HepG2 (cell line): ENCODE data around the gene TTBK1. TPM values are rescaled to one million over a fixed set of nuclear protein-coding genes. Genes with fewer than 3 reads are reported as not detected.

ENCODE experiments used
- CEBPB ChIP-seq: IDR thresholded peaks from 2 replicates; pipeline ENCODE4 v1.6.1; 2011; ENCODE audit warnings: low read depth, low read length, improper control_type of control experiment, borderline replicate concordance
- DMAP1 ChIP-seq: IDR thresholded peaks from 2 replicates; pipeline ENCODE4 v1.6.1; 2016
- FOXJ3 ChIP-seq: sonication (generic); formaldehyde crosslinking; IDR thresholded peaks from 2 replicates; pipeline ENCODE4 v1.4.0; 2020; ENCODE audit warnings: missing genetic modification reagents, mild to moderate bottlenecking, borderline replicate concordance
- FOXK2 ChIP-seq: fragments of 450-650 bp; IDR thresholded peaks from 2 replicates; pipeline ENCODE4 v1.6.1; 2016
- GPN1 ChIP-seq: sonication (generic); formaldehyde crosslinking; IDR thresholded peaks from 2 replicates; pipeline ENCODE4 v1.5.1; 2020; ENCODE audit warnings: missing genetic modification reagents, borderline replicate concordance
- HNF1A ChIP-seq, 2 experiments: sonication (generic) in 1 of 2; formaldehyde crosslinking in 1 of 2; IDR thresholded peaks; 2 replicates each; pipeline versions ENCODE4 v1.4.0 to v1.6.1; 2016 to 2020; ENCODE audit warnings: borderline replicate concordance in 1 of 2, low read depth in 1 of 2, mild to moderate bottlenecking in 1 of 2, missing genetic modification reagents in 1 of 2
- HNRNPH1 ChIP-seq: fragments of 200-400 bp; formaldehyde crosslinking; optimal IDR thresholded peaks from 2 replicates; pipeline ENCODE3; 2017; ENCODE audit warnings: mild to moderate bottlenecking, low read depth, low read length
- KLF13 ChIP-seq: sonication (generic); formaldehyde crosslinking; IDR thresholded peaks from 2 replicates; pipeline ENCODE4 v1.4.0; 2020; ENCODE audit warnings: mild to moderate bottlenecking, missing genetic modification reagents
- LCORL ChIP-seq, 2 experiments: fragments of 450-650 bp in 1 of 2; sonication (generic) in 1 of 2; formaldehyde crosslinking in 1 of 2; IDR thresholded peaks; 2 replicates each; pipeline versions ENCODE4 v1.5.0 to v1.6.1; 2017 to 2020; ENCODE audit warnings: antibody characterized with exemption in 1 of 2, missing genetic modification reagents in 1 of 2
- NFE2L1 ChIP-seq: sonication (generic); formaldehyde crosslinking; IDR thresholded peaks from 2 replicates; pipeline ENCODE4 v1.4.0; 2020; ENCODE audit warnings: missing genetic modification reagents, mild to moderate bottlenecking, borderline replicate concordance
- NR2F1 ChIP-seq, 2 experiments: fragments of 450-650 bp in 1 of 2; formaldehyde crosslinking in 1 of 2; IDR thresholded peaks; 2 replicates each; pipeline versions ENCODE4 v1.5.0 to v1.6.1; 2016 to 2020; ENCODE audit warnings: mild to moderate bottlenecking in 1 of 2, missing compliant biosample characterization in 1 of 2, missing genetic modification reagents in 1 of 2, moderate library complexity in 1 of 2
- PCBP1 ChIP-seq: fragments of 200-400 bp; formaldehyde crosslinking; IDR thresholded peaks from 2 replicates; pipeline ENCODE4 v1.6.1; 2017; ENCODE audit warnings: mild to moderate bottlenecking, low read depth, low read length, borderline replicate concordance
- SIX4 ChIP-seq: sonication (generic); formaldehyde crosslinking; IDR thresholded peaks from 2 replicates; pipeline ENCODE4 v1.4.0; 2020; ENCODE audit warnings: missing genetic modification reagents
- SOX5 ChIP-seq: IDR thresholded peaks from 2 replicates; pipeline ENCODE4 v1.6.1; 2016; ENCODE audit warnings: borderline replicate concordance
- SRSF9 ChIP-seq: fragments of 200-400 bp; formaldehyde crosslinking; IDR thresholded peaks from 2 replicates; pipeline ENCODE4 v1.6.1; 2018; ENCODE audit warnings: borderline replicate concordance, mild to moderate bottlenecking, low read depth, low read length; ENCODE audit not compliant: insufficient read depth, poor library complexity, severe bottlenecking
- STAG1 ChIP-seq: sonication (generic); formaldehyde crosslinking; IDR thresholded peaks from 2 replicates; pipeline ENCODE4 v1.4.0; 2020; ENCODE audit warnings: missing genetic modification reagents
- YY1 ChIP-seq: IDR thresholded peaks from 2 replicates; pipeline ENCODE4 v1.6.1; 2011; ENCODE audit warnings: low read length, low read depth, moderate library complexity, mild to moderate bottlenecking; ENCODE audit not compliant: insufficient read depth, insufficient replicate concordance
- ZBTB7A ChIP-seq: sonication (generic); formaldehyde crosslinking; IDR thresholded peaks from 2 replicates; pipeline ENCODE4 v1.8.0; 2022; ENCODE audit warnings: mild to moderate bottlenecking, missing genetic modification reagents
- ZBTB8A ChIP-seq: sonication (generic); formaldehyde crosslinking; IDR thresholded peaks from 2 replicates; pipeline ENCODE4 v1.4.0; 2020; ENCODE audit warnings: mild to moderate bottlenecking, low read depth, missing genetic modification reagents, borderline replicate concordance
- ZNF160 ChIP-seq: sonication (generic); formaldehyde crosslinking; IDR thresholded peaks from 2 replicates; pipeline ENCODE4 v1.8.0; 2022; ENCODE audit warnings: mild to moderate bottlenecking, inconsistent platforms, missing genetic modification reagents
- ZNF326 ChIP-seq: sonication (generic); formaldehyde crosslinking; IDR thresholded peaks from 2 replicates; pipeline ENCODE4 v1.4.0; 2020; ENCODE audit warnings: missing genetic modification reagents, borderline replicate concordance
- ZNF414 ChIP-seq: sonication (generic); formaldehyde crosslinking; IDR thresholded peaks from 2 replicates; pipeline ENCODE4 v1.5.0; 2020; ENCODE audit warnings: missing genetic modification reagents
- ZNF660 ChIP-seq: sonication (generic); formaldehyde crosslinking; IDR thresholded peaks from 2 replicates; pipeline ENCODE4 v1.5.1; 2020; ENCODE audit warnings: mild to moderate bottlenecking, low read depth, missing genetic modification reagents, borderline replicate concordance
- ZNF839 ChIP-seq: sonication (generic); formaldehyde crosslinking; IDR thresholded peaks from 2 replicates; pipeline ENCODE4 v1.4.0; 2020; ENCODE audit warnings: missing genetic modification reagents, mild to moderate bottlenecking, borderline replicate concordance
- ZNF841 ChIP-seq: sonication (generic); formaldehyde crosslinking; IDR thresholded peaks from 2 replicates; pipeline ENCODE4 v1.8.1; 2023; ENCODE audit warnings: missing genetic modification reagents, borderline replicate concordance
- ZNF879 ChIP-seq: sonication (generic); formaldehyde crosslinking; IDR thresholded peaks from 2 replicates; pipeline ENCODE4 v1.8.1; 2023; ENCODE audit warnings: missing genetic modification reagents
- polyA plus RNA-seq, 8 experiments: library from polyadenylated mRNA; depleted of rRNA in 3 of 8; stranded (reverse) in 7 of 8; unstranded in 1 of 8; fragments of >200 nt; fragmentation: Illumina TruSeq in 4 of 8; extraction: Trizol in 4 of 8; gene quantifications; 2 replicates each; pipeline versions ENCODE4 v1.2.1 to v1.2.3, GENCODE V29; 2011 to 2016; ENCODE audit warnings: low read depth in 4 of 8, missing spikeins in 1 of 8, mixed read lengths in 1 of 8; ENCODE audit not compliant: insufficient read depth in 1 of 8
- total RNA-seq, 5 experiments: library from RNA; depleted of rRNA; stranded (reverse); fragments of >200 nt; fragmentation: Illumina TruSeq; extraction: Trizol; gene quantifications; 2 replicates each; pipeline ENCODE4 v1.2.3, GENCODE V29; 2016; ENCODE audit warnings: low read depth in 1 of 5

The TTBK1 gene
- total and polyA plus RNA-seq, 2 of the 13 experiments (the other 11 are each of a cell fraction or from before 2014, with no cell fraction given), result 0.24 to 0.33 TPM

GRCh38 chr6:43262000-43262779, 18.9 kb downstream of the TTBK1 start (continued):
- TF ChIP-seq ZNF879 (CRISPR knock-in tag) (no peak), HNF1A (IDR thresholded peaks at IDR 0.05; ENCODE audit: low read depth) (no peak), HNF1A (CRISPR knock-in tag; IDR thresholded peaks at IDR 0.05; ENCODE audit: borderline replicate concordance) (no peak), ZNF326 (CRISPR knock-in tag) (no peak), DMAP1 (CRISPR knock-in tag) (no peak), FOXK2 (no peak), FOXJ3 (CRISPR knock-in tag) (no peak), ZNF839 (CRISPR knock-in tag) (no peak; the same call in 1 of the 2 replicates), KLF13 (CRISPR knock-in tag) (no peak), ZNF841 (no peak), SOX5 (CRISPR knock-in tag) (0 out of 2 replicates have a peak, but pooled peaks have one; percentile 23), SRSF9 (no peak), HNRNPH1 (no peak), ZNF660 (CRISPR knock-in tag) (no peak), ZBTB7A (CRISPR knock-in tag) (0 out of 2 replicates have a peak, but pooled peaks have one; percentile 60), YY1 (peak; percentile 64), NR2F1 (CRISPR knock-in tag; IDR thresholded peaks at IDR 0.05) (no peak), PCBP1 (no peak), ZBTB8A (no peak), GPN1 (CRISPR knock-in tag) (no peak), LCORL (IDR thresholded peaks at IDR 0.05) (no peak), LCORL (CRISPR knock-in tag; IDR thresholded peaks at IDR 0.05) (0 out of 2 replicates have a peak, but pooled peaks have one; percentile 34), STAG1 (no peak), ZNF414 (no peak), NFE2L1 (CRISPR knock-in tag) (no peak), SIX4 (CRISPR knock-in tag) (no peak), ZNF160 (CRISPR knock-in tag) (no peak), CEBPB (peak; percentile 66; the same call in 1 of the 2 replicates)
